GM12891 (cell line): ENCODE measurements around the gene HAUS2.

Source experiments
- PAX5 ChIP-seq: IDR thresholded peaks from 2 replicates; pipeline ENCODE4 v1.6.1; 2011; ENCODE audit warnings: low read length, moderate library complexity, mild to moderate bottlenecking; ENCODE audit not compliant: insufficient read depth, severe bottlenecking
- POLR2A ChIP-seq: IDR thresholded peaks from 2 replicates; pipeline ENCODE4 v1.6.1; 2011; ENCODE audit warnings: low read depth, low read length, control low read depth
- POLR2AphosphoS5 ChIP-seq: IDR thresholded peaks from 2 replicates; pipeline ENCODE4 v1.6.1; 2011; ENCODE audit warnings: low read depth, low read length, control low read depth

- TF ChIP-seq POLR2A (no peak), POLR2AphosphoS5 (no peak), PAX5 (no peak)
Observed at GRCh38 chr15:42593143-42593542, 44.5 kb downstream of the HAUS2 start.
